ENCODE results near the gene CES4A. TPM values are rescaled to one million over a fixed set of nuclear protein-coding genes. Genes with fewer than 3 reads are reported as not detected.
"Not testable (repeated sequence)": the region's sequence is repeated elsewhere in the genome, so short reads cannot be mapped to it uniquely, and the experiment has no call there.

The CES4A gene
- total RNA-seq, 4 donors from 2014 or later, result 10.9 to 15.7 (median 12.8) TPM

DNA sequence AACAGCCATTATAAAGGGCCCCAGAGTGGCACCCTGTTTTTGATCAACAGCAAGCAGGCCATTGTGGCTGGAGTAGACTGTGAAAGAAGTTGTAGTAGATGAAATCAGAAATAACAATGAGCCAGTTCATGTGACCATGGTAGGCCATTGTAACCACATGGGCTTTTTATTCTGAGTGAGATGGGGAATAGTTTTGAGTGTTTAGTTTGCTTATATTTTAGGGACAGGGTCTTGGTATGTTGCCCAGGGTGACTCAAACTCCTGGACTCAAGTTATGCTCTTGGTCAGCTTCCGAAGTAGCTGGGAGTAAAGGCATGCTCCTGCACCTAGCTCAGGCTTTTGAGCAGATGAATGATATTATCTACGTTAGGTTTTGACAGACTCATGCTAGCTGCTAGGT is 52.5 kb downstream of the CES4A start:
- H3K27ac ChIP-seq, result no peak overlapping the region
- no peaks in the 10 kb centered on the region for H3K36me3 ChIP-seq
- no peak overlapping the region for H3K4me3 ChIP-seq (replicated peaks in 1 of 3)
- no peaks in the 10 kb centered on the region for H3K27me3 ChIP-seq
- 83 to 93% methylated on average over 2 of the region's 2 CpGs for WGBS, 2 donors
- no peaks in the 10 kb centered on the region for H3K9me3 ChIP-seq
- intact Hi-C loops (cut with DNase I), result no loop called here
- H3K4me1 ChIP-seq, result no peaks in the 10 kb centered on the region
- TF ChIP-seq, protein P1, sequence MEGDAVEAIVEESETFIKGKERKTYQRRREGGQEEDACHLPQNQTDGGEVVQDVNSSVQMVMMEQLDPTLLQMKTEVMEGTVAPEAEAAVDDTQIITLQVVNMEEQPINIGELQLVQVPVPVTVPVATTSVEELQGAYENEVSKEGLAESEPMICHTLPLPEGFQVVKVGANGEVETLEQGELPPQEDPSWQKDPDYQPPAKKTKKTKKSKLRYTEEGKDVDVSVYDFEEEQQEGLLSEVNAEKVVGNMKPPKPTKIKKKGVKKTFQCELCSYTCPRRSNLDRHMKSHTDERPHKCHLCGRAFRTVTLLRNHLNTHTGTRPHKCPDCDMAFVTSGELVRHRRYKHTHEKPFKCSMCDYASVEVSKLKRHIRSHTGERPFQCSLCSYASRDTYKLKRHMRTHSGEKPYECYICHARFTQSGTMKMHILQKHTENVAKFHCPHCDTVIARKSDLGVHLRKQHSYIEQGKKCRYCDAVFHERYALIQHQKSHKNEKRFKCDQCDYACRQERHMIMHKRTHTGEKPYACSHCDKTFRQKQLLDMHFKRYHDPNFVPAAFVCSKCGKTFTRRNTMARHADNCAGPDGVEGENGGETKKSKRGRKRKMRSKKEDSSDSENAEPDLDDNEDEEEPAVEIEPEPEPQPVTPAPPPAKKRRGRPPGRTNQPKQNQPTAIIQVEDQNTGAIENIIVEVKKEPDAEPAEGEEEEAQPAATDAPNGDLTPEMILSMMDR (IDR thresholded peaks at IDR 0.05), result no peak
- no peak for TF ChIP-seq POLR2A (IDR thresholded peaks at IDR 0.05)
- no peak for DNase-seq

DNA sequence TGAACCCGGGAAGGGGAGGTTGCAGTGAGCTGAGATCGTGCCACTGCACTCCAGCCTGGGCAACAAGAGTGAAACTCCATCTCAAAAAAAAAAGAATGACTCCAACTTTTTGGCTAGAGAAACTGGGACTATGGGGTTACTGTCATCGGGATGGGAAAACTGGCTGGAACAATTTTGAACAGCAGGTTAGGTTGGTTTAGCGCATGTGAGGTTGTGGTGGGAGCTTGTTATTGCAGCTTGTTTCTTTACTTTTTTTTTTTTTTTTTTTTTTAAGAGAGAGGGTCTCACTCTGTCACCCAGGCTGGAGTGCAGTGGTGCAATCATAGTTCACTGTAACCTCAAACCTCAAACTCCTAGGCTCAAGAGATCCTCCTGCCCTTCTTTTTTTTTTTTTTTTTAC is 53.1 kb downstream of the CES4A start:
- H3K9me3 ChIP-seq; intact Hi-C loops (cut with DNase I); H3K36me3 ChIP-seq; H3K27me3 ChIP-seq; H3K4me3 ChIP-seq (replicated peaks in 1 of 3); DNase-seq; H3K4me1 ChIP-seq; H3K27ac ChIP-seq: not testable (repeated sequence)
- WGBS, 2 donors, result 93% methylated on average over 4 of the region's 4 CpGs

DNA sequence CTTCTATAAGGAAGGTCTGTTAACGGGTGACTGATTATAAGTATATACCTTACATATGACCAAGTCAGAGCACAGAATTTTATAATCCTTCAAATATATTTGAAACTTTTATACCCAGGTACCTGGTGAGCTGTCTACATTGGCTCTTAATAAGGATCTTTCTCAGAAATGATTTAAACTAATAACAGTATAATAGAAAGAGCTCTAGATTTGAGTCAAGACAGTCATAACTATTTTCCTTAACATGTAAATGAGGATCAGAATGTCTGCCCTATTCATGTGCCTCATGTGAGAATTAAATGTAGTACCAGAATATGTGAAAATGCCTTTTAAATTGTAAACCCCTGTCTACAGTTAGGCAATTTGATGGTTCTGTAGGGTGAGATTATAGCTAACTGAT is 55.0 kb downstream of the CES4A start:
- 91 to 100% methylated on average over 1 of the region's 1 CpG for WGBS, 2 donors
- Histone ChIP-seq H3K4me3 (replicated peaks in 1 of 3) (no peak overlapping the region), H3K27ac (no peak overlapping the region), H3K36me3 (no peaks in the 10 kb centered on the region), H3K27me3 (no peaks in the 10 kb centered on the region), H3K4me1 (peaks cover 0 to 6% of the 10 kb centered on the region in 2 donors), H3K9me3 (no peaks in the 10 kb centered on the region)
- intact Hi-C loops (cut with DNase I), result no loop called here
- TF ChIP-seq, protein P1 (IDR thresholded peaks at IDR 0.05), result no peak
- no peak for DNase-seq

DNA sequence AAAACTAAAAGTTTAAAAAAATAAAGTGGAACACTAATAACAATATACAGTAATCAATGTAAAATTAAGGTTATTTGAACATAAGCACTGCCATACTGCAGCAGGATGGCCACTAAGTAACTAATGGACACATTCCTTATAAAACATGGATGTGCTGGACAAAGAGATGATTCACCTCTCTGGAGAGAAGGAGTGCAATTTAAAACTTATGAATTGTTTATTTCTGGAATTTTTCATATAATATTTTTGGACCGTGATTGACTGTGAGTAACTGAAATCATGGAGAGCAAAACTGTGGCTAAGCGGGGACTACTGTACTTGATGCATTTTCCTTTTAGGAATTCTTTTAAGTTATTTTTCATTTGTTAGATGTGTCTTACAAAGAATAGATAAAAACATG is 62.4 kb downstream of the CES4A start:
- H3K9me3 ChIP-seq, result no peaks in the 10 kb centered on the region
- H3K27me3 ChIP-seq, result no peaks in the 10 kb centered on the region
- H3K36me3 ChIP-seq, result no peaks in the 10 kb centered on the region
- TF ChIP-seq, protein P1 (IDR thresholded peaks at IDR 0.05), result no peak
- no peak for TF ChIP-seq POLR2A (IDR thresholded peaks at IDR 0.05)
- no peak for DNase-seq
- H3K4me1 ChIP-seq, result peaks cover 0 to 6% of the 10 kb centered on the region in 2 donors
- no peak overlapping the region for H3K4me3 ChIP-seq (replicated peaks in 1 of 3)
- WGBS, 2 donors, result 89 to 94% methylated on average over 2 of the region's 2 CpGs
- intact Hi-C loops (cut with DNase I), result no loop called here
- H3K27ac ChIP-seq, result no peak overlapping the region

DNA sequence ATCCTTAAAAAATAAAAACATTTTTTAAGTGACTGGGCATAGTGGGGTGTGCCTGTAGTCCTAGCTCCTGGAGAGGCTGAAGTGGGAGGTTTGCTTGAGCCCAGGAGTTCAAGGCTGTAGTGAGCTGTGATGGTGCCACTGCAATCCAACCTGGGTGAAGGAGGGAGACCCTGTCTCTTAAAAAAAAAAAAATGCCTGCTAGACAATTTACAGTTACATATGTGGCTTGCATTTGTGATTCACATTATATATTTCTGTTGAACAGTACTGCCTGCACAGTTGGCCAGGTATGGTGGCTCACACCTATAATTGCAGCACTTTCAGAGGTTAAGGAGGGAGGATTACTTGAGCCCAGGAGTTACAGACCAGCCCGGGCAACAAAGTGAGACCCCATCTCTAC is 64.0 kb downstream of the CES4A start:
- H3K36me3 ChIP-seq, result no peaks in the 10 kb centered on the region
- DNase-seq, result no peak
- H3K27me3 ChIP-seq, result no peaks in the 10 kb centered on the region
- no peaks in the 10 kb centered on the region for H3K9me3 ChIP-seq
- no peak overlapping the region for H3K4me3 ChIP-seq (replicated peaks in 1 of 3)
- 68 to 87% methylated on average over 1 of the region's 1 CpG for WGBS, 2 donors
- H3K4me1 ChIP-seq, result peaks cover 0 to 6% of the 10 kb centered on the region in 2 donors
- intact Hi-C loops (cut with DNase I), result no loop called here
- H3K27ac ChIP-seq, result no peak overlapping the region
- TF ChIP-seq, protein P1 (IDR thresholded peaks at IDR 0.05), result no peak
- no peak for TF ChIP-seq POLR2A (IDR thresholded peaks at IDR 0.05)

DNA sequence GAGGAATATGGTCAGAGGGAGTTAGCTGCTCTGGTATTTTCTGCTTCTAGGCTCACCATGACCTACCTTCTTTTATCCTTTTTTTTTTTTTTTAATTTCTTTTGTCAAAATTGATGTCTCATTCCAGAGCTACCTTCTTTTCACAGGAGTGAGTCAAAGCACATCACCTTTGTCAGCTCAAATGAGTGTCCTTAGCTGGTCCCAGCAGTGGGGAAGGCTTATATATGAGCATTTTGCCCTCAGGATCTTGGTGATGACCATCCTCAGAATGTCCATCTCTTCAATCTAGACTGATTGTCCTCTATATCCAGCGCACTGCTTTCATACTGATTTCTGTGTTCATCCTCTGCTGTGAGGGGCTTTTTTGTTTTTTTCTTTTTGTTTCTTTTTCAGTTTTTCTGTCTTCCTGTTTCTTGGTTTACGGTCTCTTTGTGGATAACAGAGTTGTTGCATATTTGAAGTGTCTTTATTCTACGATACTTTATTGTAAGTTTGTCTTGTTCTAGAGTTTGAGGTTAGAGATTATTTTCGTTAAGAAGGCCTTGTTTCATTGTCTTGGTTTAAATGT is 65.5 kb downstream of the CES4A start:
- Histone ChIP-seq H3K9me3 (no peaks in the 10 kb centered on the region), H3K4me3 (replicated peaks in 1 of 3) (no peak overlapping the region), H3K36me3 (no peaks in the 10 kb centered on the region), H3K27me3 (no peaks in the 10 kb centered on the region), H3K27ac (no peak overlapping the region), H3K4me1 (no peaks in the 10 kb centered on the region)
- WGBS, 2 donors, result 88 to 94% methylated on average over 4 of the region's 4 CpGs
- no peak for DNase-seq
- intact Hi-C loops (cut with DNase I), result no loop called here
- TF ChIP-seq, protein P1 (IDR thresholded peaks at IDR 0.05), result no peak
- no peak for TF ChIP-seq POLR2A (IDR thresholded peaks at IDR 0.05)

Data from thyroid gland (tissue), 4 donors.